HepG2 (cell line): Measurements from ENCODE around the gene GRB7. TPM values are rescaled to one million over a fixed set of nuclear protein-coding genes. Genes with fewer than 3 reads are reported as not detected.

Source experiments
- ELF1 ChIP-seq: sonication (generic); formaldehyde crosslinking; IDR thresholded peaks from 2 replicates; pipeline ENCODE4 v1.4.0; 2020; ENCODE audit warnings: missing genetic modification reagents
- NFE2L1 ChIP-seq: sonication (generic); formaldehyde crosslinking; IDR thresholded peaks from 2 replicates; pipeline ENCODE4 v1.4.0; 2020; ENCODE audit warnings: missing genetic modification reagents, mild to moderate bottlenecking, borderline replicate concordance
- NKX3-1 ChIP-seq: sonication (generic); formaldehyde crosslinking; IDR thresholded peaks from 2 replicates; pipeline ENCODE4 v1.5.0; 2020; ENCODE audit warnings: missing genetic modification reagents
- PCBP1 ChIP-seq: fragments of 200-400 bp; formaldehyde crosslinking; IDR thresholded peaks from 2 replicates; pipeline ENCODE4 v1.6.1; 2017; ENCODE audit warnings: mild to moderate bottlenecking, low read depth, low read length, borderline replicate concordance
- PRDM15 ChIP-seq: sonication (generic); formaldehyde crosslinking; IDR thresholded peaks from 2 replicates; pipeline ENCODE4 v1.4.0; 2020; ENCODE audit warnings: missing genetic modification reagents
- RCOR2 ChIP-seq: IDR thresholded peaks from 2 replicates; pipeline ENCODE4 v1.6.1; 2016; ENCODE audit warnings: missing biosample characterization, missing genetic modification reagents
- SYNCRIP ChIP-seq: fragments of 200-400 bp; formaldehyde crosslinking; IDR thresholded peaks from 2 replicates; pipeline ENCODE4 v1.6.1; 2018; ENCODE audit warnings: mild to moderate bottlenecking, low read depth, low read length; ENCODE audit not compliant: insufficient read depth
- ZBED4 ChIP-seq: sonication (generic); formaldehyde crosslinking; IDR thresholded peaks from 2 replicates; pipeline ENCODE4 v1.4.0; 2020; ENCODE audit warnings: missing genetic modification reagents, borderline replicate concordance
- ZNF282 ChIP-seq: fragments of 450-650 bp; IDR thresholded peaks from 2 replicates; pipeline ENCODE4 v1.6.1; 2018; ENCODE audit not compliant: partially characterized antibody
- ZNF33A ChIP-seq: sonication (generic); formaldehyde crosslinking; IDR thresholded peaks from 2 replicates; pipeline ENCODE4 v1.5.1; 2020; ENCODE audit warnings: missing genetic modification reagents, mild to moderate bottlenecking, moderate library complexity, borderline replicate concordance
- ZNF367 ChIP-seq: sonication (generic); formaldehyde crosslinking; IDR thresholded peaks from 2 replicates; pipeline ENCODE4 v1.4.0; 2020; ENCODE audit warnings: missing genetic modification reagents, borderline replicate concordance
- ZNF530 ChIP-seq: sonication (generic); formaldehyde crosslinking; IDR thresholded peaks from 2 replicates; pipeline ENCODE4 v1.5.0; 2020; ENCODE audit warnings: low read depth, mild to moderate bottlenecking, missing genetic modification reagents
- ZNF550 ChIP-seq: sonication (generic); formaldehyde crosslinking; IDR thresholded peaks from 2 replicates; pipeline ENCODE4 v1.4.0; 2020; ENCODE audit warnings: mild to moderate bottlenecking, missing genetic modification reagents, borderline replicate concordance
- ZNF607 ChIP-seq: sonication (generic); formaldehyde crosslinking; IDR thresholded peaks from 2 replicates; pipeline ENCODE4 v1.5.1; 2020; ENCODE audit warnings: missing genetic modification reagents, mild to moderate bottlenecking, borderline replicate concordance
- ZNF616 ChIP-seq: sonication (generic); formaldehyde crosslinking; IDR thresholded peaks from 2 replicates; pipeline ENCODE4 v1.5.0; 2020; ENCODE audit warnings: low read depth, mild to moderate bottlenecking, missing genetic modification reagents
- ZNF713 ChIP-seq: sonication (generic); formaldehyde crosslinking; IDR thresholded peaks from 2 replicates; pipeline ENCODE4 v1.4.0; 2020; ENCODE audit warnings: mild to moderate bottlenecking, missing genetic modification reagents
- ZNF891 ChIP-seq: sonication (generic); formaldehyde crosslinking; IDR thresholded peaks from 2 replicates; pipeline ENCODE4 v1.5.0; 2020; ENCODE audit warnings: mild to moderate bottlenecking, missing genetic modification reagents
- polyA plus RNA-seq, 8 experiments: library from polyadenylated mRNA; depleted of rRNA in 3 of 8; stranded (reverse) in 7 of 8; unstranded in 1 of 8; fragments of >200 nt; fragmentation: Illumina TruSeq in 4 of 8; extraction: Trizol in 4 of 8; gene quantifications; 2 replicates each; pipeline versions ENCODE4 v1.2.1 to v1.2.3, GENCODE V29; 2011 to 2016; ENCODE audit warnings: low read depth in 4 of 8, missing spikeins in 1 of 8, mixed read lengths in 1 of 8; ENCODE audit not compliant: insufficient read depth in 1 of 8
- total RNA-seq, 5 experiments: library from RNA; depleted of rRNA; stranded (reverse); fragments of >200 nt; fragmentation: Illumina TruSeq; extraction: Trizol; gene quantifications; 2 replicates each; pipeline ENCODE4 v1.2.3, GENCODE V29; 2016; ENCODE audit warnings: low read depth in 1 of 5
- TF ChIP-seq, protein P1 (sequence below): IDR thresholded peaks from 2 replicates; pipeline ENCODE4 v1.6.1; 2016; ENCODE audit warnings: missing compliant biosample characterization, missing genetic modification reagents, borderline replicate concordance

The GRB7 gene
- total and polyA plus RNA-seq, 2 of the 13 experiments (the other 11 are each of a cell fraction or from before 2014, with no cell fraction given): 60.2 to 77.7 TPM

GRCh38 chr17:39736319-39737165, 1.2 kb upstream of the GRB7 start (continued):
- TF ChIP-seq PRDM15: no peak
- TF ChIP-seq ZBED4 (CRISPR knock-in tag): no peak
- 0 out of 2 replicates have a peak, but pooled peaks have one; percentile 34 for TF ChIP-seq ZNF550
- TF ChIP-seq ZNF33A (CRISPR knock-in tag): no peak; the same call in 1 of the 2 replicates
- TF ChIP-seq ZNF367 (CRISPR knock-in tag): no peak
- TF ChIP-seq SYNCRIP: no peak
- TF ChIP-seq ZNF530 (CRISPR knock-in tag): no peak
- TF ChIP-seq ZNF282: no peak
- no peak for TF ChIP-seq PCBP1
- peak; percentile 86 for TF ChIP-seq RCOR2 (CRISPR knock-in tag)
- TF ChIP-seq NKX3-1 (CRISPR knock-in tag): peak; percentile 91
- TF ChIP-seq, protein P1, sequence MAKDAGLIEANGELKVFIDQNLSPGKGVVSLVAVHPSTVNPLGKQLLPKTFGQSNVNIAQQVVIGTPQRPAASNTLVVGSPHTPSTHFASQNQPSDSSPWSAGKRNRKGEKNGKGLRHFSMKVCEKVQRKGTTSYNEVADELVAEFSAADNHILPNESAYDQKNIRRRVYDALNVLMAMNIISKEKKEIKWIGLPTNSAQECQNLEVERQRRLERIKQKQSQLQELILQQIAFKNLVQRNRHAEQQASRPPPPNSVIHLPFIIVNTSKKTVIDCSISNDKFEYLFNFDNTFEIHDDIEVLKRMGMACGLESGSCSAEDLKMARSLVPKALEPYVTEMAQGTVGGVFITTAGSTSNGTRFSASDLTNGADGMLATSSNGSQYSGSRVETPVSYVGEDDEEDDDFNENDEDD (CRISPR knock-in tag): no peak; the same call in 1 of the 2 replicates
- TF ChIP-seq ELF1 (CRISPR knock-in tag): peak; percentile 40; the same call in 1 of the 2 replicates
- TF ChIP-seq ZNF891 (CRISPR knock-in tag): no peak
- no peak for TF ChIP-seq ZNF607
- TF ChIP-seq ZNF713: no peak
- no peak for TF ChIP-seq NFE2L1 (CRISPR knock-in tag)
- no peak for TF ChIP-seq ZNF616
